ENCODE measurements around the gene NMT2. TPM values are rescaled to one million over a fixed set of nuclear protein-coding genes. Genes with fewer than 3 reads are reported as not detected.
A peak's percentile ranks its signal among the peaks of the same experiment; 100 is the strongest.

The NMT2 gene
- total and polyA plus RNA-seq, 2 of the 4 experiments (the other 2 are of a cell fraction), result 18.7 to 41.0 TPM

- dilution Hi-C loops (cut with HindIII; ENCODE audit: low sequenced_read_pairs, unreplicated experiment), result no loop called here
Measured at GRCh38 chr10:15197276-15197675, 28.8 kb upstream of the NMT2 start.

More at GRCh38 chr10:15197276-15197675, 28.8 kb upstream of the NMT2 start:
- Histone ChIP-seq H3K27ac (ENCODE audit: insufficient read depth, low read length) (no peak overlapping the region), H3K79me1 (ENCODE audit: low read depth in 1 of 2, low read length in 2 of 2) (no peaks in the 10 kb centered on the region), H3K4me2 (ENCODE audit: low read depth, low read length) (no peak overlapping the region), H4K8ac (ENCODE audit: low read depth in 2 of 2, low read length in 2 of 2) (no peak overlapping the region), H3K9me3 (ENCODE audit: control insufficient read depth, insufficient read depth, low read length) (no peaks in the 10 kb centered on the region), H3K4ac (ENCODE audit: low read depth, low read length) (peak overlapping the region; percentile 29; the same call in 1 of the 2 replicates), H2BK120ac (ENCODE audit: low read depth, low read length) (peak overlapping the region; percentile 45; the same call in 1 of the 2 replicates), H3K36me3 (ENCODE audit: control insufficient read depth, insufficient read depth, low read length) (no peaks in the 10 kb centered on the region), H3K18ac (ENCODE audit: low read depth, low read length) (no peak overlapping the region), H2AK9ac (replicated peaks; ENCODE audit: low read depth, low read length, poor library complexity) (no peak overlapping the region), H4K5ac (ENCODE audit: low read depth, low read length) (no peak overlapping the region), H3K9ac (ENCODE audit: low read depth, low read length) (no peak overlapping the region), H3K14ac (replicated peaks; ENCODE audit: low read depth, low read length) (no peak overlapping the region), H2BK5ac (ENCODE audit: low read depth, low read length, poor library complexity, severe bottlenecking) (no peak overlapping the region), H2AFZ (replicated peaks; ENCODE audit: low read length, poor library complexity) (no peak overlapping the region), H2BK15ac (ENCODE audit: low read depth, low read length) (no peak overlapping the region), H3K56ac (ENCODE audit: extremely low read depth, insufficient read depth, low read length) (no peak overlapping the region), H3K4me3 (ENCODE audit: insufficient read depth, low read depth, low read length) (no peak overlapping the region), H4K20me1 (ENCODE audit: insufficient read depth, low read length) (no peaks in the 10 kb centered on the region), H3K4me1 (ENCODE audit: control insufficient read depth, insufficient read depth, low read length) (peaks cover 18% of the 10 kb centered on the region), H2BK20ac (ENCODE audit: low read depth, low read length) (peak overlapping the region; percentile 4; the same call in 1 of the 2 replicates), H2AK5ac (ENCODE audit: low read depth, low read length) (0 out of 2 replicates have a peak overlapping the region, but pooled peaks have one; percentile 15), H3K27me3 (ENCODE audit: control insufficient read depth, insufficient read depth, low read length) (no peaks in the 10 kb centered on the region), H3K23ac (ENCODE audit: low read depth, low read length) (no peak overlapping the region), H3K9me1 (ENCODE audit: insufficient read depth, low read length) (peaks cover 11% of the 10 kb centered on the region), H4K91ac (ENCODE audit: insufficient read depth, low read depth, low read length) (no peak overlapping the region)
- ChIA-PET POLR2A (ENCODE audit: unreplicated experiment) (no interaction called here), CTCF (no interaction called here)
- TF ChIP-seq MAFK (IDR thresholded peaks at IDR 0.05; ENCODE audit: low read depth, low read length) (no peak), FOS (IDR thresholded peaks at IDR 0.05; ENCODE audit: low read depth, low read length) (no peak), MAZ (IDR thresholded peaks at IDR 0.05; ENCODE audit: borderline replicate concordance, low read depth, low read length) (no peak), RAD21 (IDR thresholded peaks at IDR 0.05; ENCODE audit: low read length) (no peak), CHD1 (IDR thresholded peaks at IDR 0.05; ENCODE audit: low read depth, low read length) (no peak), ELK1 (IDR thresholded peaks at IDR 0.05; ENCODE audit: borderline replicate concordance, low read depth, low read length) (no peak)
- ATAC-seq (ENCODE audit: low read depth), result peak; percentile 10; the same call in 1 of the 2 replicates
- intact Hi-C loops (cut with micrococcal nuclease) (no loop called here), in situ Hi-C loops (cut with MboI; ENCODE audit: low sequenced_read_pairs) (no loop called here)
- peak; percentile 67 for DNase-seq
- 0% methylated on average over 1 of the region's 2 CpGs; no CpG with 5 or more reads in 1 of the 2 experiments for WGBS, 2 experiments (ENCODE audit: extremely low coverage in 2 of 2, insufficient read length in 1 of 2)
- BruUV-seq (replicated peaks), result no TSS peak
